Stimulated activated naive CD4-positive, alpha-beta T cell (primary cell): ENCODE data around the gene AKT2.

Source experiments
- DNase-seq, 6 experiments: peaks; one replicate each; lab custom pipeline; 2025; lab: John Stamatoyannopoulos, UW

The AKT2 gene

GRCh38 chr19:40235238-40236025 lies 49.7 kb downstream of the AKT2 start:
- DNase-seq = no peak

- DNase-seq = no peak
These were observed 50.5 kb downstream of the AKT2 start for GRCh38 chr19:40234429-40235237.

DNA sequence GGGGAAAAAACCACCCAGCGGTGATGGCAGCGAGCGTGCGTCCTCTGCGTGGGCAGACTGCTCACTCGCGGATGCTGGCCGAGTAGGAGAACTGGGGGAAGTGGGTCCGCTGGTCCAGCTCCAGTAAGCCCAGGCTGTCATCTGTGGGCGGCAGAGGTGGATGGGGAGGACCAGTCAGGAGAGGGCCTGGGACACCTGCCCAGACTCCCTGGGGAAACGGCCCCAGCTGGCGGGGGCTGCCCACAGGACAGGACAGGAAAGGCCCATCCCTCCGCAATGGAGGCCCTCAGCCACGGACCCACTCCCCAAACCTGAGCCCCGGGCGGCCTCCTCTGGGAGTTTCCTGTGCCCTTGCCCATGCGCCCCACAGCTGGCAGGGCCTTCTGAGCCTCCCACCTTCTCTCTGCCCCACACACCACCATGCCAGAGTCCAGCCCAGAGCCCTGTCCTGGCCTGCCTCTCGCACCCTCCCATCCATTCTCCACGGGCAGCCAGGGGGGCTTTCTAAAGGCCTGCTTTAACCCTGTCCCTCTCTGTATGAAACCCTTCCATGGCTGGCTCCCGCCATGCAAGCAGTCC lies 51.2 kb downstream of the AKT2 start:
- DNase-seq = no peak

DNA sequence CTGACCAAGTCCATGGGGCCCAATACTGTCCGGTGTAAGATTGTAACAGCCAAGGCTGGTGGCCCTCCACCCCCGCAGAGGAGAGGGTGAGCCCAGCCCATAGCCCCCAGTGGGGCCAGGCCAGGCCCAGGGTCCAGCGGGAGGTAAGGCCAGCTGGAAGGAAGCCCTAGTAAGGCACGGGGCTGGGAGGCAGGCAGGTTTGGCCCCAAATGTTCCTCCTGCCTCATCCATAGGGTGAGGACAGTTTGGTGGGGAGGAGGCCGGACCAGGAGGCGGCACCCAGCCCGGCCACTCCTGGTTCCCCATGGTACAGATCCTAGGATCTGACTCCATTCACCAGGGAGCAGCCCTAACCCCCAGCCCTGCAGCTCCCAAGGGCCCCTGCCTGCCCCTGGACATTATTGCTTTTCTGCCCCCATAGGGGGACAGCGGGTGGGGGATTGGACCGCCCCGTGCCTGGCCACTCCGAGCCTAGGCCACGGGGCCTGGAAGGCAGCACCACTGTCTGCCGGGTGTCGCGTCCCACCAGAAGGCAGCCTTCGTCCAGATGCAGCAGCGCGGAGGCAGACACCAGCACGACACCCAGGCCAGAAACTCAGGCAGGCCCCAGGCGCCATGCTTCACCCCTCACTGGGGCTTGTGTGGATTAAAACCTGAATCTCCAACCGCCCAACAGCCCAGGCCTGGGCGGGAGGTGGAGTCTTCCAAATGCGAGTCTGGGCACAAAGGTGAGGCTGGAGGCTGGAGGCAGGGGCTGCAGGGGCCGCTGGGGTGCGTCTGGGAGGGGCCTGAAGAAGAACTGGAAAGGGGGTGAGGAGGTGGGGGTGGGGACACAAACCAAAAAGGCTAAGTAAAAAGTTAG lies 52.0 kb downstream of the AKT2 start:
- no peak for DNase-seq

DNA sequence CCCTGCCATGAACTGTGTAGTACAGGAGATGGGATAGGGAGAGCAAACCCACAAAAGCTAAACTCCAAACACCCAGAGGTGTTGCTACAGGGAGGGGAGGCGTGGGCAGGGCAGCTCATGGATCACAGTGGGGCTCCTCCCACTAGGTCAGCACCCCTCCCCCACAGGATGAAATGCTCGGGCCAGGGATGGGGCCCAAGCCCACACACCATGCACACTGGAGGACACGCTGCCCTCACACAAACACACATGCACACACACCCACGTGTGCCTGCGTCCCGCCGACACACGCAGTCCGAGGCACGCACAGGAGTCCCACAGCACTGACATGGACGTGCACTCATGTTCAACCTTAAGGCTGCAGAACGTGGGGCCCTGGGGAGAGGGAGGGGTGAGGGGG lies 52.7 kb downstream of the AKT2 start:
- DNase-seq = no peak

DNA sequence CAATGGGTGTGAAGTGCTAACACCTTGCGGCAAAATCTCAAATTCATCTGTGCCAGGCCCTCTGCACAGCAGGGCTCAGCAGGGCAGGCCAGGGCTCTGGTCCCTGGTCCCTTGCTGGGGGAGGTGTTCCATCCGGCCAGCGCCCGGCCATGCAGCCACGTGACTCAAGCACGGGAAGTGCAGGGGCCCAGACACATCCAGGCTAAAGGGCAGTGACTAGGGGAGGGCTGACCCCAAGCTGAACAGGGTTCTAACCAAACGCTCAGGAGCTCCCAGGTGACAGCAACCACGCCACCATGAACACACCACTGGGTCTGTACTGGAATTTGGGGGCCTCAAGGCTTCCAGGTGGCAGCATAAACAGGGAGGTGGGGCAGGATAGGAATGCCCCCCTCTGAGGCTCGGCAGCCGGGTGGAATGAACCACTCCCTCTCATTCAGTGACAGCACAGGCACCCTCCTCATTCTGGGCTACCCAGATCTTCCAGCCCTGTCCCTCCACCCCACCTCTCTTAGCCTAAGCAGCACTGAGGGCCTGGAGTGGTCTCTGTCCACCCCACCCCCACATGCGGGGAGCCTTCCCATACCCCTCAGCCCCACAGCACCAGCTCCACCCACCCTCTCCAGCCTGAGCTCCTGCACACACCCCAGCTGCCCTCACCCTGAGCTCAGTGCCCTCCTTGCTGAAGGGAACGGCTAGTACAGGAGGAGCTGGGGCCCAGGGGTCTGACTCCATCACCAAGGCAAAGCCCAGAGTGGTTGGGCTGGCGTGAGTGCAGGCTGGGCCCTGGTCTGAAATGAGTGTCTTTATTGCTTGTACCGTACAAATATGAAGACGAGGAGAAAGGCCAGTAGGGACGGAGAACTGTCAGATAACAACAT lies 53.4 kb downstream of the AKT2 start:
- DNase-seq = no peak

DNA sequence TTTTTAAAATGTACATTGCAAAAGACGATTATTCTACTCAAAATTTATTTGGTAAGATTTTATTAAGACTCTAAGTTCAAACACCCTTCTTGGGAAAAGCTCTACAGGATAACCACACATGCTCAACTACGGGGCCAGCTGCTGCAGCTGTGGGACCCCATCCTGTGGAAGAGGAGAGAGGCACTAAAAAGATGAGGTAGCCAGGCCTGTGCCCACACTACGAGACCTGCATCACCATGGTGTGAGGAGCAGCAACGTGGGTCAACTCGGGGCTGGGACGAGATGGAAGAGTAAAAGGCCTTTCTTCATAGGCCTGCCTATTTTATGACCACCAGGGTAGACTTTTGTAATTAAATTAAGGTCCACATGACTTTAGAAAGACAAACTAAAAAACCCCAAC lies 54.1 kb downstream of the AKT2 start:
- no peak for DNase-seq

DNA sequence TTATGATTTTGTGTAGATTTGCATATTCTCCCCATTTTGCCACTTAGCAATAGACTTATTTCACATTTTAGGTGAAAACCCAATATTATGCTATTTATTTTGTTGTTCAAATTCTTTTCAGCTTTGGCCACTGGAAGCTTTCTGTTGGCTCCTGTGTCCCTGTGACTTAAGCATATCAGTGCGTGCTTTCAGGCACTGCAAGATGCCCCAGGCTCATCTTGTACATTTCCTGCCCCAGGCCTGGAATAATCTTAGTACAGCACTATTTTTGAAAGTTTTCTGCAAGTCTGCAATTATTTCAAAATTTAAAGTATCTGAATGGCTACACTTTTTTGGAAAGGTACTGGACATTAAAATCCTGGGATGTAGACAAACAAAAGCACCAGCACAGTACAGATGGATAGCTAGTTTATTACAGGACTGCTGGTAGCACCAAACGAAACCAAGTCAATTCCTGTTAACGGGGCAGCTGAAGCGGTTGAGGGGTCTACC lies 55.2 kb downstream of the AKT2 start:
- DNase-seq = no peak

GRCh38 chr19:40229484-40229883 lies 55.7 kb downstream of the AKT2 start:
- DNase-seq = no peak

GRCh38 chr19:40228863-40229262 lies 56.3 kb downstream of the AKT2 start:
- no peak for DNase-seq

GRCh38 chr19:40228346-40228745 lies 56.8 kb downstream of the AKT2 start:
- no peak for DNase-seq

- DNase-seq = no peak
These were observed 59.5 kb downstream of the AKT2 start for GRCh38 chr19:40225440-40226305.

DNA sequence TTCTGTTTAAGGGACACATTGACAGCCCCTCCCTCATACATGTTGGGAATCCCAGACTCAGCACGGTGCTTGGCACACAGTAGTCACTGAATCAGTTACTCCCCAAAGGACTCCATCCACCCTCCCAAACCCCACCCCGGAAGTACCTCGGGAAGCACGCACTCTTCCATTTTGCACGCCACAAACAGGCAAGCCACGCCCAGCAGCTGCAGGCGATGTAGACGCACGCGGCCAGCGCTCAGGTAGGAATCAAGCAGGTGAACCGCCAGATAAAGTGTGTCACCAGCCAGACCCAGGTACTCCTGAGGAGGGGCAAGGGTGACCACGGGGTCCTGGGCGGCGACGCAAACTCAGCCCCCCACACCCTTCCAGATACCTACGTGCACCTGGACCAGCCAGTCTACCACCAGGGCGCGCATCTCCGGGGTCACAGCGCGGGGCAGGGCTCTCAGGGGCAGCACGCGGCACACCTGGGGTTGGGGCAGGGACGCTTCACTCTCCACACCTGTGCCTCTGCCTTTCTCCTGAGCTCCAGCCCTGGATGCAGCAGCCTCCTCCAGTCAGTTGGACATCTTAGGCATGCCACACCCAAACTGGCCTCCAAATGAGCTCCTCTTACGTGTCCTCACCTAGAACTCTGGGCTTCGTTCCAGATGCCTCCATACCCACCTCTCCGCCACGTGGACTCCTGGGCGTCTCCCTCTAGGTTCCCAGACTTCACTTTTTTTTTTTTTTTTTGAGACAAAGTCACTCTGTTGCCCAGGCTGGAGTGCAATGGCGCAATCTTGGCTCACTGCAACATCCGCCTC lies 60.6 kb downstream of the AKT2 start:
- no peak for DNase-seq

DNA sequence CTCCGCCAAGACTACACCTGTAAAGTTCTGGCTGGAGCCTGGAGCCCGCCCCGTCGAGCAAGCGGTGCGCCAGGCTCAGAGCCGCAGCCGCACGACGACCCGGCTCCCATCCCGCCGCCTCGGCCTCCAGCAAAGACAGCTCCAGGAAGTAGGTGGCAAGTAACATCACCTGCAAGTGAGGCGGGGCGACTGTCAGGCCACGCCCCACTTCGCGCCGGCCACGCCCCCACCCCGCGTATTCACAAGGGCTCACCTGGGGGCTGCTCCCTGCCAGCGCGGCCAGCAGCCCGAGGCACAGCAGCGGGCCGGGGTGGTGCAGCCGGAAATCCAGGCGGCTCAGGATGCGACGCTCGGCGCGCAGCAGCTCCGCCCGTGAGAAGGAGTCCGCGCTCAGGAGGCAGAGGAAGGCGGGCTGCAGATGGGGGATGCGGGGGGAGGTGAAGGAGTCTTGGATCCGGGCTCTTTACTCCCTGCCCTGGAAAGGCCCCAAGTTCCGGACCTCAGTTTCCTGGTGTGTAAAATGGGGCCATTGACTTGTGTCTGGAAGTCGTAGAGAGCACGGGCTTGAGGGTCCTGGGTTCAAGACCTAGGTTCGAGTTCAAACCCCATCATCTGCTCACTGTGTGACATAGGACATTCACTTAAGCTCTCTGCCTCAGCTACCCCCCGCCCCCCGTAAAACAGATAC lies 61.9 kb downstream of the AKT2 start:
- DNase-seq = peak; percentile 18 to 58 (median 41)

GRCh38 chr19:40221858-40222619 lies 63.1 kb downstream of the AKT2 start:
- DNase-seq = peak; percentile 59 to 88 (median 76)

GRCh38 chr19:40220674-40221073 lies 64.5 kb downstream of the AKT2 start:
- no peak for DNase-seq

DNA sequence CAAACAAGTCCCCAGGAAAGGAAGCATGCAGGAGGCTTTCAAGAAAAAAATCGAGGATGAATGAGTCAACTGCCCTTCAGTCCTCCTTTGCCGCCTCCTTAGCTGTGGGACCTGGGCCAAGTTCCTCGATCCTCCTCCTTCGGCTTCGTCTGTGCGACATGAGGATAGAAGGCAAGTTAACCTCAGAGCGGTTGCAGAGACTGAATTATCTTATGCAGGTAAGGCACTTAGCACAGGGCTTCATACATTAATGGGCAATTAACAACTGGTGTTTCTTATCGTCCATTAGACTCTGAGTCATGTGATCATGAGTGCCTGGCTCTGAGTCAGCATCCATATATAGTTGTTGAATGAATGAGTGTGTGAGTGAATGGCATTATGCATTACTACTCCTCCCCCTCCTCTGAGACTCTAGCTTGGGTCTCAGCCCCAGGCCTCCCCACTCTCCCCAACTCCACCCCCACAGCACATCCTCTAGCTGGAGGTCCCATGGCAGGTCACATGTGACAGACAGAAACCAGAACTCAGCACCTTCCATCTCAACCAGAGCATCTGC lies 65.3 kb downstream of the AKT2 start:
- DNase-seq = no peak
